ENCODE data around the gene RPUSD1. TPM values are rescaled to one million over a fixed set of nuclear protein-coding genes. Genes with fewer than 3 reads are reported as not detected.

RPUSD1 gene
- total and polyA plus RNA-seq, 2 of the 13 experiments (the other 11 are each of a cell fraction or from before 2014, with no cell fraction given), result 13.1 to 26.2 TPM

GRCh38 chr16:818132-818531, 30.0 kb upstream of the RPUSD1 start (continued):
- no peak for TF ChIP-seq ATF4 (CRISPR knock-in tag; IDR thresholded peaks at IDR 0.05)
- no peak for TF ChIP-seq HOXA3 (CRISPR knock-in tag; IDR thresholded peaks at IDR 0.05)

- ATAC-seq (no peak), FAIRE-seq (no peak), DNase-seq (ENCODE audit: low spot score) (no peak)
- Histone ChIP-seq H3K4me1 (ENCODE audit: insufficient read depth, low read length) (no peaks in the 10 kb centered on the region), H3K4me2 (ENCODE audit: low read depth, low read length) (no peak overlapping the region), H3K79me2 (ENCODE audit: insufficient read depth, low read length) (no peaks in the 10 kb centered on the region), H3K27ac (ENCODE audit: extremely low read length, insufficient read depth, low read length) (no peak overlapping the region), H4K20me1 (ENCODE audit: insufficient read depth, low read length) (0 out of 2 replicates have a peak, but pooled peaks cover 3% of the 10 kb centered on the region), H3K9ac (ENCODE audit: insufficient read depth, low read depth, low read length) (no peak overlapping the region), H2AFZ (ENCODE audit: low read length) (no peak overlapping the region), H3K36me3 (replicated peaks in 1 of 2; ENCODE audit: control insufficient read depth in 1 of 2, insufficient read depth in 2 of 2, low read length in 2 of 2) (no peaks in the 10 kb centered on the region), H3K27me3 (ENCODE audit: control insufficient read depth in 1 of 2, insufficient read depth in 2 of 2, low read length in 2 of 2) (peaks cover 20 to 72% of the 10 kb centered on the region in 2 experiments), H3K9me3 (ENCODE audit: low read length) (0 out of 2 replicates have a peak, but pooled peaks cover 5% of the 10 kb centered on the region), H3K4me3 (replicated peaks in 1 of 3; ENCODE audit: insufficient read depth in 1 of 3, low read depth in 2 of 3, low read length in 3 of 3) (no peak overlapping the region)
- POLR2A ChIA-PET, result no interaction called here
- WGBS (ENCODE audit: low lambda C conversion rate), result 61% methylated on average over 38 of the region's 71 CpGs
- intact Hi-C loops (cut with micrococcal nuclease; ENCODE audit: unreplicated experiment), result no loop called here
- BruUV-seq (replicated peaks), result no TSS peak
- CTCF ChIA-PET (ENCODE audit: low intra/inter-chr PET ratio, low total read pairs), result no interaction called here
- TF ChIP-seq SRSF4 (IDR thresholded peaks at IDR 0.05; ENCODE audit: low read depth, low read length, poor library complexity, severe bottlenecking) (no peak), ZSCAN31 (CRISPR knock-in tag; IDR thresholded peaks at IDR 0.05; ENCODE audit: low read depth) (no peak), GATAD1 (CRISPR knock-in tag; IDR thresholded peaks at IDR 0.05) (no peak), ZNF891 (CRISPR knock-in tag; IDR thresholded peaks at IDR 0.05) (no peak)
- TF ChIP-seq, protein P1, sequence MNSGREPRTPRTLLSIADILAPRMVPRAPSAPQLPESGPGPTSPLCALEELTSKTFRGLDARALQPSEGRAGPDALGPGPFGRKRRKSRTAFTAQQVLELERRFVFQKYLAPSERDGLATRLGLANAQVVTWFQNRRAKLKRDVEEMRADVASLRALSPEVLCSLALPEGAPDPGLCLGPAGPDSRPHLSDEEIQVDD (CRISPR knock-in tag; IDR thresholded peaks at IDR 0.05; ENCODE audit: borderline replicate concordance), result no peak
- in situ Hi-C loops (cut with HindIII; ENCODE audit: extremely low pct_ligation_motif_present, low pct_unique_long_range_greater_than_20kb), result loop anchor here (25.0 kb wide), 1 partner anchor 395 kb away; no protein-coding TSS in a partner anchor
These were observed 29.1 kb upstream of the RPUSD1 start for GRCh38 chr16:817001-817906.
